HG02798 (cell line): ENCODE measurements around the gene CAPN8.

Source experiments
- ATAC-seq: cut with Tn5 transposase; IDR thresholded peaks from one replicate; pipeline ENCODE4 v1.9.1; 2021; ENCODE audit warnings: mild to moderate bottlenecking; ENCODE audit not compliant: unreplicated experiment, poor library complexity

CAPN8 gene

DNA sequence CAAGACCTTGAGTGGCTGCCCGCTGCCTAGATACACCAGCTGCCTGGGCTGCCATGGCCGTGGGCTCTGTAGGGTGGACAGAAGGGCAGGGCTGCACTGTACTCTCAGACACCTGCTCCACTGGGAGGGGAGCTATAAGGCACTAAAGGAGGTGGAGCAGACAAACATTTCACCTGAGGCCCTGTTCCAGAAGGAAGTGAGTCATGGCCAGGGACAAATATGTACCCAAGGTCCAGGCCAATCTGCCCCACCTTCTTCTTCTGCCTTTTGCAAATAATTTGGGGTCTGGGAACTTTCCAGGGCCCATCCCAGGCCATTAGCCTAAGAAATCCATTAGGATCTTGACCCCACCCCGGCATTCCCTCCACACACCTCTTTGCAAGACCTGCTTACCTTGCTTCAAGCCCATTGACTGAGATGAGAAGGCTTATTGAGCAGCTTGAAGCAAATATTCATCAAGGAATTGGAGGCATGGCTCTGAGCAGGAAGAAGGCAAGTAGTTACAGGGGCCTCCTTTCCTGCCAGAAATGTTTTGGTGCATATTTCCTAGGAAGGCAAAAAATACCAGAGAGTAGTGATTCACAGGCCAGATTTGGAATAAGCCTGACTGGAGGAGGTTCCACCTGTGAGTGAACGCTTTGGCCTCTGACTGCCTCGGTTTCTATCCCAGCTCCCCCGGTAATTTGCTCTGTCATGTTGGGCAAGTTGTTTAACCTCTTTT, at the start of gene CAPN8:
TSS of gene CAPN8 (minus strand) at position 110 of the 721 bp plus-strand sequence. CDS start at position 55, 55 bp downstream.
- ATAC-seq = no peak

DNA sequence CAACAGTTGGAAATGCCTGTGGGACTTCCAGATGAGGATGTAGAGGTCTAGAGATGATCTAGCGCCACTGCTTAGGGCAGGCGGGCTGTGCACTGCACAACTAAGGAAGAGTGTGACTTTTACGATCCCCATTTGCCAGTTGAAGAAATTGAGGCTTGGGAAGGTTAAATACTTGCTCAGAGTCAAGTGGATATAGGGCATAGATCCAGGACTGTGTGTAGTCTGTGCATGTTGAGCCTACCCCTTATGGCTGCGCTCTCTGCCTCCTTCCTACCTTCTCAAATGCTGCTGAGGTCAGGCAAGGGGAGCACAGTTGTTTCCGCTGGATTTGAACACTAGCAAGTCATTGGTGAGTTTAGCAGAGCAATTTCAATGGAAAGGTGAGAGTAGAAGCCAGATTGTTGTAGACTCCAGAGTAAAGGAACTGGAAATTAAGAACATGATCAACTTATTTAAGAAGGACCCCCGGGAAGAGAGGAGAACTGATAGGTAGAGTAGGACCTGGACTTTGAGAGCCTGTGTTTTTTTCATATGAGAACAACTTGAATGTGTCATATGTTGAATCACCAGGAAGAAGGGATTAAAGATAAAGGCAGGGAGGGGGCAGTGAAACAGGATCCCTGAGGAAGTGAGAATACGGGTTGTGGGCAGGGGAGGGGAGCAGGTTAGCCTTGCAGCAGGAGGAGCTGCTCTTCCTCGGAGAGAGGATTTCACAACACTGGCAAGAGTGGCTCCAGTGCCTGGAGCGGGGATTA, 49.5 kb upstream of the CAPN8 start:
- ATAC-seq = no peak

DNA sequence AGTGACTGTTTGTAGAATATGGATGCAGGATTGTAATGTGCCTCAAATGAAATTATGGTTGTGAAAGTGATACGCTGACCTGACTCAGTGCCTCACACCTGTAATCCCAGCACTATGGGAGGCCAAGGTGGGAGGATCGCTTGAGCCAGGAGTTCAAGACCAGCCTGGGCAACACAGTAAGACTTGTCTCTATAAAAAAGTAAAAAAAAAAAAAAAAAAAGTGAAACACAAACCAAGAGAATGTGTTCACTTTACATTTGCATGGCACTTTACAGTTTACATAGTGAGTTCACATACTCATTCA, 48.9 kb upstream of the CAPN8 start:
- no peak for ATAC-seq

DNA sequence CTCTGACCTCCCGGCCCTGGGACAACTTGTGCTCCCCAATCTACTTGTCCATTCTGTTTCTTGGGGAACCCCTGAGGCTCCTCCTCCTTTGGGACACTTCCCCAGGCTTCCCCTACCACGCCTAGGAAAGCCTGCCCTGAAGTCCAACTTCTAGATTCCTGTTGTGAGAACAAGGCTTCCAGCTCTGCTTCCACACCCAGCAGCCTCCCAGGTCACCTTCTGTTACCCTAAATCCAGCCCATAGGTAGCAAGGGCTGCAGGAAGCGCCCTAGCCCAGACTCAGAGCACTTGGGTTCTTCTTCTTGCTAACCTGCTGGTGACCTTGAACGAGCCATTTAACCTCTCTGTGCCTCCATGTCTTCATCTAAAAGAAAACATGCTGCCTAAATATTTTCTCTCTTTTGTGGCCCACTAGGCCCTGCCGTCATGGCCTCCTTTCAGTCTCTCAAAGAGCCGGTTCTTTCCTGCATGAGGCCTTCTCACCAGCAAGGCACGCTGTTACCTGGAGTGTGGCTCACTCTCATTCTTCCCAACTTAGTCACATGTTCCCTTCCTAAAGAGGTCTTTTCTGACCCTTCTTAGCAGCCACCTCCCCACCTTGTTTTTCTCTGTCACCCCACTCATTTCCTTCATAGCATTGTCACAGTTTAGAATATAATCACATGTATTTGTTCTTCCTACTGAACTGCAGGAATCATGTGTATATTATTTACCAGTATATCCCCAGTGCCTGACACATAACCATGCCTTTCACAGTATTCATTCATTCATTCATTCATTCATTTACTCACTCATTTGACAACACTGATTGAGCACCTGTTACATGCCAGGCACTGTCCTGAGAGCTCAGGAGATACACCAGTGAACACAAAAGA, 48.3 kb upstream of the CAPN8 start:
- no peak for ATAC-seq

DNA sequence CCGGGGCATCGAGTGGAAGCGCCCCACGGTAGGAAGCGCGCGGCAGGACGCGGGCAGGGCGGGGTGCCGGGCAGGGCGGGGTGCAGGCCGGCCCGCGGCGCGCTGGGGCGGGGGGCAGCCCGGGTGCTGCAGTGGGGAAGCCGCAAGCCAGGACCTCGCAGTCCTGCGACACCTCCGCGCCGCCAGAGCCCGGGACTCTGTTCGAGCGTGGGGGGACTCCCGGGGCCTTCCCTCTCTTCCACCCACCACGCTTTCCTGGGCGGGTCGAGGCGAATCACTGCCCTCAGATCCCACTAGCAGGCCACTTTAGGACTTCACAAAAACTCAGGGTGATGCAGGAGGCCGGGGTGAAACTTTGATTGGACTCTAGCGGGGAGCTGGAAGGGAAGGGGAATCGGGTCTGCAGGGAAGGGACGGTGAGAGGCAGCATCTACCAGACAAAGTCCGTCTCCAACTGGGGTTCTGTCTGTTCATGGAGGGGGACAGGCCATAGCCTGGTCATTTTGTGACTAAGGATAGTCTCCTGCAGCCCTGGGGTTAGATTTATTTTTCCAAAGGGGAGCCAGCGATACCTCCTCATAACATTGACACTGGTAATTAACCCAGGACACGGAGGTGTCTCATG, 47.5 kb upstream of the CAPN8 start:
- peak; percentile 35 for ATAC-seq

DNA sequence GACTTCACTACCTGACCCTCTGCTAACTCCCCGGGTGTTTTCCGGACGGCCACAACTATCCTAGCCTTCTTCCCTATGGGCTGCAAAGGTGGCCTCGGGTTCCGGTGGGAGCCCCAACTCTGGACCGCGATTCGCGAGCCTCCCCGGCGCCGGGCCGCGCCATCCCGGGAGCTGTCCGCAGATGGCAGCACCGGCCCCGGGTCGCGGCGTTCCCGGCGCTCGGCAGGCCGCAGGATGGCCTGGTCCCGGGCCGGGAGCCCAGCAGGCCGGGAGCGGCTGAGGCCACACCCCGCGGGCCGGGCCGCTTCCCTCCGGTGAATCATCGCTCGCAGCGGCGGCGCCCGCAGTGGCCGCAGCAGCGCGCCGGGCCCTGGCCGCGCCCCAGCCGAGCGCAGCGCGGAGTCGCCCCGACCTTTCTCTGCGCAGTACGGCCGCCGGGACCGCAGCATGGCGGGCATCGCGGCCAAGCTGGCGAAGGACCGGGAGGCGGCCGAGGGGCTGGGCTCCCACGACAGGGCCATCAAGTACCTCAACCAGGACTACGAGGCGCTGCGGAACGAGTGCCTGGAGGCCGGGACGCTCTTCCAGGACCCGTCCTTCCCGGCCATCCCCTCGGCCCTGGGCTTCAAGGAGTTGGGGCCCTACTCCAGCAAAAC, 46.8 kb upstream of the CAPN8 start, which contains the start of gene CAPN2:
TSS of gene CAPN2 (plus strand) at position 346 of the 656 bp plus-strand sequence. CDS start at position 448, 102 bp downstream.
- ATAC-seq = peak; percentile 73

DNA sequence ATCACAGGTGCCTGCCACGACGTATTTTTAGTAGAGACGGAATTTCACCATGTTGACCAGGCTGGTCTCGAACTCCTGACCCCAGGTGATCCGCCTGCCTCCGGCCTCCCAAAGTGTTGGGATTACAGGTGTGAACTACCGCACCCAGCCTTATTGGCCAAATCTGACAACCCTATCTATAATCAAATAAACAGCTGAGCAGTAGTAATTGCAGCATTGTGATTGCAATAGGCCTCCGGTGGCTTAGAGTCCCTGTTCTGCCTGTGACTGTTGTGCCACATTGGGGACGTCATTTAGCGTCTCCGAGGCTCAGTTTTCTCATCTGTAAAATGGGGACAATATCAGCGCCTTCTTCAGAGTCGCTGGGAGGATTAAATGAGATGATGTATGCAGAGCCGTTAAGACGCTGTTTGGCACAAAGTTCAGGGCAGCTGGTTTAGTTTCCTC, 46.3 kb upstream of the CAPN8 start:
- ATAC-seq = no peak

DNA sequence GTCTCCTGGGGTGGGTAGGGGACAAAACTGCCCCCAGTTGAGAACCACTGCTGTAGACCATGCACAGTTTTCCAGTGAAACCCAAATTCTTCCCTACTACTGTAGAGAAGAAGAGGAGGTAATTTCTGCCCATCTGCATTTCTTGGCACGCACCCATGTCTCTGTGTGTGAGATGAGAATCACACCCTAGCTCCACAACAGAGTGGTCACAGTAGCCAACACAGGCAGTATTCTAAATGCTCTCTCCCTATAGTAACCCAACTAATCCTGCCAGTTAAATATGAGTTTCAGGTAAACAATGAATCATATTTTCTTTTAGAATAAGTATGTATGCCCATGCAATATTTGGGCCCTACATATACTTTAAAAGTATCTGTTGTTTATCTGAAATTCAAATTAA, 45.7 kb upstream of the CAPN8 start:
- ATAC-seq = no peak

DNA sequence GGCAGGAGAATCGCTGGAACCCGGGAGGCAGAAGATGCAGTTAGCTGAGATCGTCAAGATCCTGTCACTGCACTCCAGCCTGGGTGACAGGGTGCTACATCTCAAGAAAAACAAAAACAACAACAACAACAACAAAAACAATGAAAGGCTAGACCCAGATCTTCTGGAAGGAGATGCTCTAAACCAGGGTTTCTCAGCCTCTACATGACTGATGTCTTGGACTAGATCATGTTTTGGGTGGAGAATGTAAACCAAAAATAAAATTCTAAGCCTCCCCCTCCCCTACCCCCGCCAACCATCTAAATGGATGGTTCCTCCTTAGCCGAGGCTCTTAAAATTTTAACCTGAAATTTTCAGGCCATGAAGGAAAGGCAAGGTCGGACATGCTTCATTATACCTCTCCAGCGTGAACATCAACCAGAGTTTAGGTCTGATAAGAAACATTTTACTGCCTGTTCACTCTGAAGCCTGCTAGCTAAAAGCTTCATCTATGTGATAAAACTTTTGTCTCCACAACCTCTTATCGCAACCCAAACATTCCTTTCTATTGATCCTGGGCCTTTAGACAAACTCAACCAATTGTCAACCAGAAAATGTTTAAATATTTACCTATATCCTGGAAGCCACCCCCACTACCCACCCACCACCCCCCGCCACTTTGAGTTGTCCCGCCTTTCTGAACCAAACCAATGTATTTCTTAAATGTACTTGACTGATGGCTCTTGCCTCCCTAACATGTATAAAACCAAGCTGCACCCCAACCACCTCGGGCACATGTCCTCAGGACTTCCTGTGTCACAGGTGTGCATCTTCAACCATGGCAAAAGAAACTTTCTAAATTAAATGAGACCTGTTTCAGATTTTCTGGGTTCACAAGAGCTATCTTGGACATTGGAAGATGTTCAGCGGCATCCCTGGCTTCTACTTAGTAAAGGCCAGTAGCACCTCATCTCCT, 45.0 kb upstream of the CAPN8 start:
- ATAC-seq = no peak

DNA sequence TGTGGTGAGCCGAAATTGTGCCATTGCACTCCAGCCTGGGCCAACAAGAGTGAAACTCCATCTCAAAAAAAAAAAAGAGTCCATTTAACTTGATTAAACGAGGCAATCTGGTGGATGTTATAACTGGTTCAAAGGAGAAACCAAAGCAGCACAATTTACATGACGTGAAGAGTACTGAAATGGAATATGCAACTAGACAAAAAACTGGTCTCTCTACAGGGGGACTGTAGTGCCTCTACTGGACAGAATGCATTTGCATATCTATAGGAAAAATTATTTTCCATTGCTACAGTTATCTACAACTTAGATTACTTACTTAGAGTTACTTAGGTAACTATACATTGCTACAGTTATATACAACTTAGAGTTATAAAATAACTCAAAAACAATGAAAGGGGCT, 44.1 kb upstream of the CAPN8 start:
- ATAC-seq = no peak

DNA sequence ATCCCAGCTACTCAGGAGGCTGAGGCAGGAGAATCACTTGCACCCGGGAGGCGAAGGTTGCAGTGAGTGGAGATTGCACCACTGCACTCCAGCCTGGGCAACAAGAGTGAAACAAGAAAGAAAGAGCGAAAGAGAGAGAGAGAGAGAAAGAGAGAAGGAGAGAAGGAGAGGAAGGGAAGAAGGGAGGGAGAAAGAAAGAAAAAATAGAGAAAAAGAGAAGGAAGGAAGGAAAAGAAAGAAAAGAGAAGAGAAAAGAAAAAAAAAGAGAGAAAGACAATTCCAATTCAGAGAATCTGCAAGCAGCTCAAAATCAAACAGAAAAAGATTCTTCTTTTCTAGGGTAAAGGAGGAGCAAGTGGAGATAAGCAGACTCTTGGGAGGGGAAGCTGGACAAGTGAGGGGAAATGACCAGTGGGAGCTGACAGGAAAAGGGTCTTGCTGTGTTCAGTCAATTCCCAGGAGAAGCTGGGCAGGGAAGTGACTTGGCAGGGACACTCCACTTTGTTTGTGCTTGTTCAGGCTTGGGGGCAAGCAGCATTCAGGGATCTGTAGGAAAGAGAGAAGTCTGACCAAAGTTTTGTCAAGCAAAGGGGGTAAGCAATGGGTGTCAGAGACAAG, 43.3 kb upstream of the CAPN8 start:
- ATAC-seq = no peak

DNA sequence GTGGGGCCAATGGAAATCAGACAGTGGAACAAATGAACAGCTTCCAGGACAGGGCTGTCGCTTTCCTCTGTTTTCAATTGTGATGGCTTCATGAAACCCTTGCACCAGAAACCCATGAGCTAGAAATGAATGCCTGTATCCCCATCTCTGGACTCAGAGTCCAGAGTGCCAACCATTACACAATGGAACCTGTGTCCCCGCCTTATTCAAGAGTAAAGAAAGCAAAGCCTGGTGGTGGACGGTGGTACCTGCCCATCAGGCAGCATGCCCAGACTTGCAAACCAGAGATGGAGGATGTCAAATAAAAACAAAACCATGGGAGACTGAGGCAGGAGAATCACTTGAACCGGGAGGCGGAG, 42.5 kb upstream of the CAPN8 start:
- no peak for ATAC-seq

DNA sequence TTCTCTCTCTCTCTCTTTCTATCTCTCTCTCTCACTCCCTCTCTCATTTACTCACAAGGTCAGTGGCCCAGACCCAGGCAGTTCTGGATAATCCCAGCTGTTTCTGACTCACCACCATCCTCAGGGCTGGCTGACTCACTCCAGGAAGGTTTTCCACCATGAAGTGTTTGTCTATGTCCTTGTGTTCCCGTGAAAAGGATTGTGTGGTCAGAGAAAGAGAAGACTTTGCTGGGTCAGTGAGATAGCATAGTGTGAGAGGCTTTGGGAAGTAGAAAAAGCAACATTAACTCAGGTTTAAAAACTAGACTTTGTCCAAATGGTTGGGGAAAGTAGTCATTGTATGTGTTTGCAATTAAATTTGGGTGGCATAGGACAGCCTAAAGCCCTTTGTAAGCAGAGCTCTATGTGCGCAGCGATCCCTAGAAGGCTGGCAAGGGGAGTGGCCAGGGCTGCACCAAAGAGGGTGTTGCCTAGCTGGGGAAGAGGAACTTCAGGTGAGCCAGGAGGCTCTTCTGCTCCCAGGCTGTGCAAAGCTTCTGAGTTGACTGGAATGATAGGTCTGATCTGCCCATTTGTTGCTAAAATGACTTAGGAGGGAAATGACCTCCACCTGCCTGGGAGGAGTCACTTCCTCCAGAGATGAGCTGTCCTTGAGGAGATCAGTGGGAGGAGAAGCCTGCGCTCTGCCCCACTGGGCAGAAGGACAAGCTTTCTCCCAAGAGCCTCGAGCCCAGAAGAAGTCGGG, 41.9 kb upstream of the CAPN8 start:
- ATAC-seq = no peak

DNA sequence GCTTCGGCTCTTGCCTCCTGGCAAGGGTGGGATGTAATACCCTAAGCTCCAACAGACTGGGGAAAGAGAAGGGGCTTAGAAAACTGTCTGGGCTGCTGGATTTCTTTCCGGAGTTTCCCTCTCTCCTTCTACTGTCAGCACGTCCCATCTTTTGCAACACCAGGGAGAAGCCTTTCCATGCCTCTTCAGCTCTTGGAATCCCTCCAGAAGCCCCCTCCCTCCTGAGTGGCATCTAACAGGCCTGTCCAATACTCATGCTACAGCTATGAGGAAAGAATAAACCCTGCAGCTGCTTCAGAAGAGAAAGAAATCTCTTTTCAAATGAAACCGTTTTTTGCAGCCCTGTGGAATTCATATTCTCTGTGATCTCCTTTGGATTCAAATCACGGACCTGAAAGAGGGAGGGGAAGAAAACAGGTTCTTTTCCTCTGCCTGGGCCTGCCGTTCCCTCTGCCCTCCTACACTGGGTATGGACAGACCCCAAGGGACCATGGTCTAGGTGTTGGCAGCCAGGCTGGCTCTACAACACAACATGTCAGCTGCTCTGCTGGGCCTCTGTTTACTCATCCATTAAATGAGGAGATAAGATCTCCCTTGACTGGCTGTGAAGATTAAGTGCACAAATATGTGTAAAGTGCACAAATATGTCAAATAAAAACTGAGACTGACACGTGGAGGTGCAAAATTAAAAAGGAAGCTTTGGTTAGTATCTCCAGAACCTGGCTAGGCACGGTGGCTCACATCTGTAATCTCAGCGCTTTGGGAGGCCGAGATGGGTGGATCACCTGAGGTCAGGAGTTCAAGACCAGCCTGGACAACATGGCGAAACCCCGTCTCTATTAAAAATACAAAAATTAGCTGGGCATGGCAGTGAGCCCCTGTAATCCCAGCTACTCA, 40.8 kb upstream of the CAPN8 start:
- ATAC-seq = no peak

DNA sequence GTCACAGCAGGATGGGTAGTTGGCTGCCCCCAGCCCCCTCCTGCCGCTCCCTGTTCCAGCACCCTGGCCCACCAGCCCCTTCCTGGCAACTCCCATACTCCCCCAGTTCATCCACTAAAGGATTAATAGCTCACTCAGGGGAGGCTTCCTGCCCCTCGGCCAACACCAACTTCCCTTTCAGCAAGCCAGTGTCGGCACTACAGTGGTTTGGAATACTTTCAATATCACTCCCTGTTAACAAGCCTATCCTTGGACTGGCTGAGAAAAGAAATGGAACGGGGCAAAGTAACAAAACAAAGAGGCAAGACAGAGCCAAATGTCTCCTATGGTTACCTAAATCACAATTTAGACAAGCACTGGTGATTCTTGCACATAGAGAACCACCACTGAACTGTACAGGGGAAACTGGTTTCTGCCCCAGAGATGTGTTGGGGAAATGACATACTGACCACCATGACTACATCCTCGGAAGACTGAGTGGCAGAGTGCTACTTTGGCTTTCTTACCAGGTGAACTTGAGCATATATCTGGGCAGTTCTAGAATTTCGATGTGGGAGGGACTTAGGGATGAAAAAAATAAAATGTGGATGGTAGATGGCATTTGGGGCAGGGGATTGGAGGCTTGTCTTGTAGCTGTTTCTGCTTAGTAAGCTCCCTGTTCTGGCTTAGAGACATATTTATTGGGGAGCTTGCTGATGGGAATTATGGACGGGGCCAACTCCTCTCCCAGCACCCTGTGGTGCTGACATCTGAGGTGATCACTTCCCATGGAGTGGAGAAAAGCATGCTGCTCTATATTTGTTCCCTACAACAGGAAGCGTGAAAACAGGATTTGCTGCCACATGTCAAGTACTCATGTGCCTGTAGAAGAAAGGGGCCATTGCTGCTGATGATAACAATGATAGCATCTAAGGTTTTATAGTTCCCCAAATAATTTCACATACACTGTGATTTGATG, 39.7 kb upstream of the CAPN8 start:
- no peak for ATAC-seq

DNA sequence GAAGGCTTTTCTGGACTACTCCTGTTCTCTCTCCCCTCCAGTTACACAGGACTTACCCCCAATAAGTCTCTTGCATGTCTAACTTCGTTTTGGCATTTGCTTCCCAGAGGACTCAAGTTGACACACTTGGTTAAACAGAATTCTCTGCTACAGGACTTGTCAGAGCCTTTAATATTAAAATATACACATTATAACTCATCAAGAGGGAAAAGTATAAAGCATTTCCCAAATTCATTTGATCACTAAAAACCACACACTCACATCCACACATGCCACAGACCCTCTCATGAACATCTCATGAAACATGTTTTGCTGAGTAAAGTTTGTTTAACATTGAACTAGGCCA, 38.1 kb upstream of the CAPN8 start:
- no peak for ATAC-seq
